WTC11 (cell line): ENCODE measurements around the gene RD3L. TPM values are rescaled to one million over a fixed set of nuclear protein-coding genes. Genes with fewer than 3 reads are reported as not detected.

Source experiments
- ATAC-seq: fragments of 200-7000 bp; cut with Tn5 transposase; 2 replicates; pipeline ENCODE4 v1.10.0; 2021; ENCODE audit warnings: mild to moderate bottlenecking, moderate library complexity
- CTCF ChIA-PET: fragments of 300-600 bp; sonication (Branson Sonifier 250); formaldehyde crosslinking; loops from one replicate; lab custom pipeline; 2021; ENCODE audit warnings: antibody characterized with exemption; lab: Charles Lee
- POLR2A ChIA-PET: fragments of 350-600 bp; sonication (Branson Sonifier 250); formaldehyde crosslinking; loops from one replicate; lab custom pipeline; 2021; ENCODE audit warnings: antibody characterized with exemption; lab: Charles Lee
- DNase-seq: peaks from one replicate; pipeline ENCODE4 v3.0.0; 2021; ENCODE audit warnings: low spot score
- H3K27ac Mint-ChIP-seq: 2 replicates; pipeline ENCODE4 v1.8.0; 2021; ENCODE audit warnings: mixed read lengths
- H3K27me3 Mint-ChIP-seq: 2 replicates; pipeline ENCODE4 v1.8.0; 2021; ENCODE audit warnings: low read depth, mild to moderate bottlenecking, moderate library complexity, mixed read lengths
- H3K36me3 Mint-ChIP-seq: 2 replicates; pipeline ENCODE4 v1.8.0; 2021; ENCODE audit warnings: mixed read lengths
- H3K4me1 Mint-ChIP-seq: 2 replicates; pipeline ENCODE4 v1.8.0; 2022; ENCODE audit warnings: mixed read lengths
- H3K4me3 Mint-ChIP-seq: 2 replicates; pipeline ENCODE4 v1.8.0; 2021; ENCODE audit warnings: mild to moderate bottlenecking, moderate library complexity, mixed read lengths
- H3K9me3 Mint-ChIP-seq: 2 replicates; pipeline ENCODE4 v1.8.0; 2021; ENCODE audit warnings: mixed read lengths
- CBFB ChIP-seq: sonication (generic); formaldehyde crosslinking; IDR thresholded peaks from 2 replicates; pipeline ENCODE4 v1.8.1; 2022; ENCODE audit warnings: mild to moderate bottlenecking, low read depth, missing genetic modification reagents
- CREB1 ChIP-seq: sonication (generic); formaldehyde crosslinking; IDR thresholded peaks from 2 replicates; pipeline ENCODE4 v1.8.0; 2023; ENCODE audit warnings: mild to moderate bottlenecking, missing genetic modification reagents
- E2F5 ChIP-seq: sonication (generic); formaldehyde crosslinking; IDR thresholded peaks from 2 replicates; pipeline ENCODE4 v1.8.1; 2022; ENCODE audit warnings: mild to moderate bottlenecking, moderate library complexity, missing genetic modification reagents
- ETV6 ChIP-seq: sonication (generic); formaldehyde crosslinking; IDR thresholded peaks from 2 replicates; pipeline ENCODE4 v1.8.1; 2022; ENCODE audit warnings: mild to moderate bottlenecking, missing genetic modification reagents
- FOXJ3 ChIP-seq: sonication (generic); formaldehyde crosslinking; IDR thresholded peaks from 2 replicates; pipeline ENCODE4 v1.9.0; 2021; ENCODE audit warnings: missing genetic modification reagents, mild to moderate bottlenecking, borderline replicate concordance
- GABPB1 ChIP-seq: sonication (generic); formaldehyde crosslinking; IDR thresholded peaks from 2 replicates; pipeline ENCODE4 v1.8.1; 2023; ENCODE audit warnings: mild to moderate bottlenecking, missing genetic modification reagents
- HMGXB4 ChIP-seq: sonication (generic); formaldehyde crosslinking; IDR thresholded peaks from 2 replicates; pipeline ENCODE4 v1.8.1; 2023; ENCODE audit warnings: mild to moderate bottlenecking, moderate library complexity, missing genetic modification reagents
- IRF1 ChIP-seq: sonication (generic); formaldehyde crosslinking; IDR thresholded peaks from 2 replicates; pipeline ENCODE4 v1.8.0; 2023; ENCODE audit warnings: missing genetic modification reagents
- JUN ChIP-seq: sonication (generic); formaldehyde crosslinking; IDR thresholded peaks from 2 replicates; pipeline ENCODE4 v1.8.0; 2023; ENCODE audit warnings: mild to moderate bottlenecking, missing genetic modification reagents
- KAT7 ChIP-seq: sonication (generic); formaldehyde crosslinking; IDR thresholded peaks from 2 replicates; pipeline ENCODE4 v1.8.1; 2023; ENCODE audit warnings: missing genetic modification reagents, mild to moderate bottlenecking, borderline replicate concordance
- MXD4 ChIP-seq: fragments of 250-450 bp; sonication (Bioruptor Pico); IDR thresholded peaks from 2 replicates; pipeline ENCODE4 v1.8.0; 2021; ENCODE audit warnings: mild to moderate bottlenecking, moderate library complexity, borderline replicate concordance
- NR3C1 ChIP-seq: sonication (generic); formaldehyde crosslinking; conservative IDR thresholded peaks from 2 replicates; pipeline ENCODE4 v1.8.1; 2023; ENCODE audit warnings: low read depth, mild to moderate bottlenecking, missing genetic modification reagents
- PREB ChIP-seq: sonication (generic); formaldehyde crosslinking; IDR thresholded peaks from 2 replicates; pipeline ENCODE4 v1.8.1; 2022; ENCODE audit warnings: mild to moderate bottlenecking, missing genetic modification reagents, moderate library complexity, borderline replicate concordance
- SMAD3 ChIP-seq: sonication (generic); formaldehyde crosslinking; IDR thresholded peaks from 2 replicates; pipeline ENCODE4 v1.8.0; 2022; ENCODE audit warnings: missing genetic modification reagents, mild to moderate bottlenecking, borderline replicate concordance
- SMAD4 ChIP-seq: sonication (generic); formaldehyde crosslinking; IDR thresholded peaks from 2 replicates; pipeline ENCODE4 v1.8.0; 2022; ENCODE audit warnings: mild to moderate bottlenecking, missing genetic modification reagents
- STAT6 ChIP-seq: sonication (generic); formaldehyde crosslinking; conservative IDR thresholded peaks from 2 replicates; pipeline ENCODE4 v1.8.1; 2023; ENCODE audit warnings: mild to moderate bottlenecking, low read depth, missing genetic modification reagents, moderate library complexity
- TCF7 ChIP-seq: sonication (generic); formaldehyde crosslinking; IDR thresholded peaks from 2 replicates; pipeline ENCODE4 v1.8.0; 2022; ENCODE audit warnings: mild to moderate bottlenecking, low read depth, missing genetic modification reagents, moderate library complexity
- TP53 ChIP-seq: sonication (generic); formaldehyde crosslinking; IDR thresholded peaks from 2 replicates; pipeline ENCODE4 v1.8.1; 2023; ENCODE audit warnings: mild to moderate bottlenecking, missing genetic modification reagents
- ZNF232 ChIP-seq: sonication (generic); formaldehyde crosslinking; IDR thresholded peaks from 2 replicates; pipeline ENCODE4 v1.8.0; 2022; ENCODE audit warnings: mild to moderate bottlenecking, missing genetic modification reagents
- ZNF263 ChIP-seq: sonication (generic); formaldehyde crosslinking; IDR thresholded peaks from 2 replicates; pipeline ENCODE4 v1.8.1; 2022; ENCODE audit warnings: low read depth, mild to moderate bottlenecking, moderate library complexity, missing genetic modification reagents
- ZNF281 ChIP-seq: sonication (generic); formaldehyde crosslinking; IDR thresholded peaks from 2 replicates; pipeline ENCODE4 v1.8.0; 2023; ENCODE audit warnings: mild to moderate bottlenecking, missing genetic modification reagents
- ZNF416 ChIP-seq: fragments of 250-450 bp; sonication (Bioruptor Pico); IDR thresholded peaks from 2 replicates; pipeline ENCODE4 v1.9.0; 2021; ENCODE audit warnings: mild to moderate bottlenecking, inconsistent platforms
- ZSCAN18 ChIP-seq: fragments of 250-450 bp; sonication (Bioruptor Pico); IDR thresholded peaks from 2 replicates; pipeline ENCODE4 v2.1.2; 2022; ENCODE audit warnings: mild to moderate bottlenecking, moderate library complexity
- total RNA-seq: library from RNA; stranded (reverse); gene quantifications from 3 replicates; pipeline ENCODE4 v1.2.3, GENCODE V29; 2021

RD3L gene
- total RNA-seq, 1 experiment from 2014 or later: not detected

GRCh38 chr14:103920981-103921854 lies 21.1 kb downstream of the RD3L start:
- Mint-ChIP-seq H3K36me3 (no peaks in the 10 kb centered on the region), H3K4me1 (peaks cover 9% of the 10 kb centered on the region), H3K27me3 (no peaks in the 10 kb centered on the region), H3K9me3 (no peaks in the 10 kb centered on the region), H3K4me3 (peak overlapping the region; percentile 96), H3K27ac (peak overlapping the region; percentile 80)
- POLR2A ChIA-PET: no interaction called here
- DNase-seq (peak; percentile 92), ATAC-seq (peak; percentile 95)
- CTCF ChIA-PET: interaction anchor here (0.6 to 5.0 kb wide), 17 partner anchors 10 to 138 kb away, joined by 3 to 43 read pairs (median 4); no protein-coding TSS in a partner anchor
- 0 out of 2 replicates have a peak, but pooled peaks have one; percentile 8 for TF ChIP-seq ZNF281 (CRISPR knock-in tag)
- peak; percentile 89 for TF ChIP-seq ZNF232 (CRISPR knock-in tag)
- TF ChIP-seq TCF7 (CRISPR knock-in tag): peak; percentile 86; the same call in 1 of the 2 replicates
- no peak for TF ChIP-seq SMAD4 (CRISPR knock-in tag)
- TF ChIP-seq CBFB: 0 out of 2 replicates have a peak, but pooled peaks have one; percentile 44
- TF ChIP-seq MXD4 (CRISPR knock-in tag): no peak
- no peak for TF ChIP-seq ZNF416 (CRISPR knock-in tag)
- TF ChIP-seq GABPB1 (CRISPR knock-in tag): peak; percentile 80
- peak; percentile 73; the same call in 1 of the 2 replicates for TF ChIP-seq JUN (CRISPR knock-in tag)
- TF ChIP-seq PREB (CRISPR knock-in tag): no peak
- TF ChIP-seq STAT6 (CRISPR knock-in tag): no peak
- no peak for TF ChIP-seq CREB1 (CRISPR knock-in tag)
- TF ChIP-seq IRF1 (CRISPR knock-in tag): no peak
- TF ChIP-seq TP53 (CRISPR knock-in tag): no peak
- peak; percentile 75; the same call in 1 of the 2 replicates for TF ChIP-seq HMGXB4 (CRISPR knock-in tag)
- no peak for TF ChIP-seq FOXJ3 (CRISPR knock-in tag)
- 0 out of 2 replicates have a peak, but pooled peaks have one; percentile 73 for TF ChIP-seq KAT7 (CRISPR knock-in tag)
- no peak for TF ChIP-seq SMAD3 (CRISPR knock-in tag)
- peak; percentile 83; the same call in 1 of the 2 replicates for TF ChIP-seq ETV6 (CRISPR knock-in tag)
- no peak for TF ChIP-seq ZNF263 (CRISPR knock-in tag)
- no peak for TF ChIP-seq ZSCAN18 (CRISPR knock-in tag)
- no peak for TF ChIP-seq NR3C1 (CRISPR knock-in tag)
- peak; percentile 81 for TF ChIP-seq E2F5 (CRISPR knock-in tag)
